Neural progenitor cell (in vitro differentiated cells): ENCODE measurements around the gene ZNF575.

Source experiments
- EZH2 ChIP-seq: fragments of 200-600 bp; sonication (generic); IDR thresholded peaks from 2 replicates; pipeline ENCODE4 v1.6.1; 2017; ENCODE audit warnings: antibody characterized with exemption, mild to moderate bottlenecking, moderate library complexity
- EZH2phosphoT487 ChIP-seq: fragments of 200-600 bp; sonication (generic); IDR thresholded peaks from 2 replicates; pipeline ENCODE4 v1.6.1; 2017; ENCODE audit warnings: antibody characterized with exemption
- TF ChIP-seq, protein P1 (sequence below): fragments of 200-600 bp; sonication (generic); IDR thresholded peaks from 2 replicates; pipeline ENCODE4 v1.5.1; 2017; ENCODE audit warnings: antibody characterized with exemption, mild to moderate bottlenecking

DNA sequence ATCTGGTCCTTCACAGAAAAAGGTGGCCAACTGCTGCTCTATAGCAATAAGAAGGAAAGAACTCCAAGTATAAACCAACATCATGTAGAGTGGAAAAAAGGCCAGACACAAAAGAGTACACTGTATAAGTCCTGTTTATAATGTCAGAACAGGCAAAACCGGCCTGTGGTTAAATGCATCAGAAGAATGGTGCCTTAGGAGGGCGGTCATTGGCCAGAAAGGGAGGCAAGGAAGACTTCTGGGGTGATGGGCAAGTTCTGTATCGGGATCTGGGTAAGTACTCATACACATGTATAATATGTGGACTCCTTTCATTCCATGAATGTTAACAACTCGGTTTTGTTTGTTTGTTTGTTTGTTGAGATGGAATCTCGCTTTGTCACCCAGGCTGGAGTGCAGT is 10.1 kb upstream of the ZNF575 start:
- TF ChIP-seq EZH2 (no peak), EZH2phosphoT487 (no peak)
- TF ChIP-seq, protein P1, sequence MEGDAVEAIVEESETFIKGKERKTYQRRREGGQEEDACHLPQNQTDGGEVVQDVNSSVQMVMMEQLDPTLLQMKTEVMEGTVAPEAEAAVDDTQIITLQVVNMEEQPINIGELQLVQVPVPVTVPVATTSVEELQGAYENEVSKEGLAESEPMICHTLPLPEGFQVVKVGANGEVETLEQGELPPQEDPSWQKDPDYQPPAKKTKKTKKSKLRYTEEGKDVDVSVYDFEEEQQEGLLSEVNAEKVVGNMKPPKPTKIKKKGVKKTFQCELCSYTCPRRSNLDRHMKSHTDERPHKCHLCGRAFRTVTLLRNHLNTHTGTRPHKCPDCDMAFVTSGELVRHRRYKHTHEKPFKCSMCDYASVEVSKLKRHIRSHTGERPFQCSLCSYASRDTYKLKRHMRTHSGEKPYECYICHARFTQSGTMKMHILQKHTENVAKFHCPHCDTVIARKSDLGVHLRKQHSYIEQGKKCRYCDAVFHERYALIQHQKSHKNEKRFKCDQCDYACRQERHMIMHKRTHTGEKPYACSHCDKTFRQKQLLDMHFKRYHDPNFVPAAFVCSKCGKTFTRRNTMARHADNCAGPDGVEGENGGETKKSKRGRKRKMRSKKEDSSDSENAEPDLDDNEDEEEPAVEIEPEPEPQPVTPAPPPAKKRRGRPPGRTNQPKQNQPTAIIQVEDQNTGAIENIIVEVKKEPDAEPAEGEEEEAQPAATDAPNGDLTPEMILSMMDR: no peak
